ENCODE measurements around the gene GLT6D1. TPM values are rescaled to one million over a fixed set of nuclear protein-coding genes. Genes with fewer than 3 reads are reported as not detected.

Gene GLT6D1
- total and polyA plus RNA-seq, 3 donors from 2014 or later = 0.47 to 1.6 TPM; not detected in 1

GRCh38 chr9:135579356-135579755 lies 60.0 kb downstream of the GLT6D1 start:
- H3K27ac ChIP-seq = no peak overlapping the region
- no peaks in the 10 kb centered on the region for H3K27me3 ChIP-seq
- H3K36me3 ChIP-seq (ENCODE audit: low read depth, missing control alignments) = no peaks in the 10 kb centered on the region
- no peaks in the 10 kb centered on the region for H3K9me3 ChIP-seq
- H3K4me3 ChIP-seq = no peak overlapping the region
- no peak for DNase-seq
- 62% methylated on average over 2 of the region's 2 CpGs for WGBS, 2 donors
- intact Hi-C loops (cut with DNase I; ENCODE audit: low total_unique reads) = no loop called here
- no peaks in the 10 kb centered on the region for H3K4me1 ChIP-seq
- TF ChIP-seq CTCF (IDR thresholded peaks at IDR 0.05) (no peak), POLR2A (IDR thresholded peaks at IDR 0.05) (no peak)

- no peaks in the 10 kb centered on the region for H3K27me3 ChIP-seq
- H3K27ac ChIP-seq = no peak overlapping the region
- no peak for DNase-seq
- H3K4me1 ChIP-seq = no peaks in the 10 kb centered on the region
- no peak for TF ChIP-seq CTCF (IDR thresholded peaks at IDR 0.05)
- TF ChIP-seq POLR2A (IDR thresholded peaks at IDR 0.05) = no peak
- no peaks in the 10 kb centered on the region for H3K9me3 ChIP-seq
- no peak overlapping the region for H3K4me3 ChIP-seq
- intact Hi-C loops (cut with DNase I; ENCODE audit: low total_unique reads) = no loop called here
- WGBS, 2 donors = 68 to 88% methylated on average over 6 to 10 of the region's 10 CpGs
- no peaks in the 10 kb centered on the region for H3K36me3 ChIP-seq (ENCODE audit: low read depth, missing control alignments)
Measured at GRCh38 chr9:135577256-135577655, 62.1 kb downstream of the GLT6D1 start.

- no peak for DNase-seq
- no peaks in the 10 kb centered on the region for H3K27me3 ChIP-seq
- intact Hi-C loops (cut with DNase I; ENCODE audit: low total_unique reads) = no loop called here
Measured at GRCh38 chr9:135575995-135576631, 63.2 kb downstream of the GLT6D1 start.

GRCh38 chr9:135574943-135575342 lies 64.4 kb downstream of the GLT6D1 start:
- DNase-seq = no peak
- intact Hi-C loops (cut with DNase I; ENCODE audit: low total_unique reads) = no loop called here

More at GRCh38 chr9:135575995-135576631, 63.2 kb downstream of the GLT6D1 start:
- TF ChIP-seq POLR2A (IDR thresholded peaks at IDR 0.05) (no peak), CTCF (IDR thresholded peaks at IDR 0.05) (no peak)
- Histone ChIP-seq H3K36me3 (ENCODE audit: low read depth, missing control alignments) (no peaks in the 10 kb centered on the region), H3K9me3 (no peaks in the 10 kb centered on the region), H3K4me1 (no peaks in the 10 kb centered on the region), H3K27ac (no peak overlapping the region), H3K4me3 (no peak overlapping the region)
- WGBS, 2 donors = 87 to 88% methylated on average over 20 to 22 of the region's 22 CpGs

More at GRCh38 chr9:135574943-135575342, 64.4 kb downstream of the GLT6D1 start:
- Histone ChIP-seq H3K4me3 (no peak overlapping the region), H3K9me3 (no peaks in the 10 kb centered on the region), H3K4me1 (no peaks in the 10 kb centered on the region), H3K27me3 (no peaks in the 10 kb centered on the region), H3K27ac (no peak overlapping the region), H3K36me3 (ENCODE audit: low read depth, missing control alignments) (no peaks in the 10 kb centered on the region)
- TF ChIP-seq CTCF (IDR thresholded peaks at IDR 0.05) (no peak), POLR2A (IDR thresholded peaks at IDR 0.05) (no peak)
- WGBS, 2 donors = 94 to 95% methylated on average over 12 to 15 of the region's 15 CpGs

All from testis (tissue), 3 donors.